GM18909 (cell line): Measurements from ENCODE around the gene MCC.

Experiments
- ATAC-seq: cut with Tn5 transposase; IDR thresholded peaks from one replicate; pipeline ENCODE4 v1.9.1; 2021; ENCODE audit warnings: mild to moderate bottlenecking; ENCODE audit not compliant: unreplicated experiment, poor library complexity

MCC gene

GRCh38 chr5:113029614-113030013 lies 458.6 kb downstream of the MCC start:
- ATAC-seq: no peak

- no peak for ATAC-seq
Observed at GRCh38 chr5:113027431-113027830, 460.8 kb downstream of the MCC start.

DNA sequence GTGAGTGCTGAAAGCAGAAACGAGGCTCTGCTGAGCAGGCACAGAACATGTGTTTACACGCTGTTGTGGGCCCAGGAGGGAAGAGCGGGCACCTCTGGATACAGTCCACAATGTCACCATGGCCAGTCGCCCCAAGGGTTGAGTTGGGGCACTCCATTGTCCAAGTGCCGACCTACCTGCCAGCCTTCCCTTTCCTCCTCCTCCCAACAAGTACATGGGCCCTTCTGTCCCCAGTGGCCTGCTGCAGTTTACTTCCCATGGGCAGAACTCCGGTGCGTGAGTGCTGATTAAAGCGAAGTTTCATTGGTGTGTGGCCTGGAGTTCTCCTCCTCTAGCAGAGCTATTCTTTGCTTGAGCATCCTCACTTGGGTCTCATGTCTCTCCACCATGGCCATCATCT lies 461.2 kb downstream of the MCC start:
- no peak for ATAC-seq

DNA sequence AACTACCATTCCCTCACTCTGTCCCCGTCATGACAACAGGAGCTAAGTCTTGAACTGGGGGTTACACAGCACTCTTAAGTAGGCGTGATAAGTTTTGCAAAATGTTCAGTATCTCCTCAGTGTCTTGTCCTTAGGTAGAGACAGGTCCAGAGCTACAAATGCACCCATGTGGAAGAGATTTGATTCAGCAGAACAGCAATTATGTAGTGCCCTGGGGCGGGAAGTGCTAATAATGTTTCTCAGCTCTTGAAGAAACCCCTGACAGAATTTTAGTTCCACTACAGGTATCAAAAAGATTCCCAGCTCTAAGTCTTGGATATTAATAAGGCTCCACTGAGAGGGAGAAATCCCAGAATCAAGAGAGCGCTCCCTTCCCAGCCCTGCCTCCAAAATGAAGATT lies 462.0 kb downstream of the MCC start:
- no peak for ATAC-seq

GRCh38 chr5:113025596-113025995 lies 462.7 kb downstream of the MCC start:
- no peak for ATAC-seq

DNA sequence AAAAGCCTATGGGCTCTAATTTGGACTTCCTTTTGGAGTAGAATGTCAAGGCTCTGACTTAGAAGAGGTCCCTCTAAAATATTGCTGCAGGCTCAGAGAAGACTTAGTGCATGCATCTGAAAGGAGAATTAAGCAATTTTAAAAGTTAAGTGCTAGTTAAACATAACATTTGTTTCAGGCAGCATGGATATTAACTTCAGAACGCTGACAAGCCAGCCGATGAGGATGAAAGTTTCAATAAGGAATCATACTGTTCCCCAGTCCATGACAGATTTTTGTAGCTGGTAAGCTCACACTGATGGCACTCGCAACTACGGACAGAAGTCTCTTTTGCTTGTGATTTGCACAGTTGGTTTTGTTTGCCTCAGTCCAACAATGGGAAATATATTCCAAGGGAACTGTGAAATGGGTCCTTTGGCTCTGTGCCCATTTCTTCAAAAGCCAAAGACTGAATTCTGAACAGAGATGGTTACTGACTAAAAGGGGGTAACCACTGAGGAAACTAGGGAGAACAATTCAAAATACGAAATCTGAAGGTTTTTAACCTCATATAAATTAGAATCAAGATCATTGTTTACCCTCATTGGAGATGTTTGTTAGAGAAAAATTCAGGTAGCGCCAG lies 464.1 kb downstream of the MCC start:
- no peak for ATAC-seq

- ATAC-seq: peak; percentile 94
Observed at GRCh38 chr5:113022661-113023060, 465.6 kb downstream of the MCC start.

- ATAC-seq: no peak
Observed at GRCh38 chr5:113020461-113021273, 467.6 kb downstream of the MCC start.

GRCh38 chr5:113017881-113018635 lies 470.2 kb downstream of the MCC start:
- ATAC-seq: no peak

DNA sequence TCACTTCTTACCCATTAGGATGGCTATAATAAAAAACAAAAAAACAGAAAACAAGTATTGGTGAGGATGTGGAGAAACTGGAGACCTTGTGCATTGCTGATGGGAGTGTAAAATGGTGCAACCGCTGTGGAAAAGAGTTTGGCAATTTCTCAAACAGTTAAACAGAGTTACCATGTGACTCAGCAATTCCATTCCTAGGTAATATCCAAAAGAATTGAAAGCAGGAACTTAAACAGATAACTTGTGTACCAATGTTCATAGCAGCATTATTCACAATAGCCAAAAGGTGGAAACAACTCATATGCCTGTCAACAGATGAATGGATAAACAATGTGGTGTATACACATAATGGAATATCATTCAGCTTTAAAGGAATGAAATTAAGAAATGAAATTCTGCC lies 482.8 kb downstream of the MCC start:
- ATAC-seq: no peak

- ATAC-seq: no peak
Observed at GRCh38 chr5:113003763-113004162, 484.5 kb downstream of the MCC start.

DNA sequence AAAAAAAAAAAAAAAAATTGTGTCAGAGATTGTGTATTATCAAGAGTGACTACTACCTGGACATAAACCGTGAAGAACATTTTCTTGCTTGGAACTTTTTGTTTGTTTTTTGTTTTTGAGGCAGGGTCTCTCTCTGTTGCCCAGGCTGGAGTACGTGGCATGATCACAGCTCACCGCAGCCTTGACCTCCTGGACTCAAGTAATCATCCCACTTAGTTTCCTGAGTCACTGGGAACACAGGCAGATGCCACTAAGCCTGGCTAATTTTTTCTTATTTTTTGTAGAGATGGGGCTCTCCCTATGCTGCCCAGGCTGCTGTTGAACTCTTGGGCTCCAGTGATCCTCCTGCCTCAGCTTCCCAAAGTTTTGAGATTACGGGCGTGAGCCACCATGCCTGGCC lies 485.8 kb downstream of the MCC start:
- no peak for ATAC-seq

DNA sequence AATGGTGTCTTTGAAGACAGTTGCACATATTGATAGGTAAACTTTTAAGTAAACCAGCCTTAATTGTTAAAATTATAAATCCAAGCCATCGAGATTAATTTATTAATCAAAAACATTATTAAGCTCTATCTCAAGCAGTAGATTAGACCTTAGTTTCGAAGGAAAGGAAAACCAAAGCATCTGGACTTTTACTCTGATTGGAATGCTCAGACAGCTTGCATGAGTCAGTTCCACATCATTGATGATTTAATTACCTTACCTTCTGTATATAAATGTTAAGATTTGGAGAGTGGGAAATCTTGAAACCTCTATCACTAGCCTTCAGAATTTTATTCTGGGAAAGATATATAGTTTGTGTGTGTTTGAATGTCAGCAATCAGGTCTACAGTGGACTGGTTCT lies 487.8 kb downstream of the MCC start:
- no peak for ATAC-seq

GRCh38 chr5:112998296-112998695 lies 490.0 kb downstream of the MCC start:
- ATAC-seq: no peak

GRCh38 chr5:112996830-112997374 lies 491.4 kb downstream of the MCC start:
- no peak for ATAC-seq

GRCh38 chr5:112995764-112996618 lies 492.3 kb downstream of the MCC start:
- ATAC-seq: peak; percentile 84

DNA sequence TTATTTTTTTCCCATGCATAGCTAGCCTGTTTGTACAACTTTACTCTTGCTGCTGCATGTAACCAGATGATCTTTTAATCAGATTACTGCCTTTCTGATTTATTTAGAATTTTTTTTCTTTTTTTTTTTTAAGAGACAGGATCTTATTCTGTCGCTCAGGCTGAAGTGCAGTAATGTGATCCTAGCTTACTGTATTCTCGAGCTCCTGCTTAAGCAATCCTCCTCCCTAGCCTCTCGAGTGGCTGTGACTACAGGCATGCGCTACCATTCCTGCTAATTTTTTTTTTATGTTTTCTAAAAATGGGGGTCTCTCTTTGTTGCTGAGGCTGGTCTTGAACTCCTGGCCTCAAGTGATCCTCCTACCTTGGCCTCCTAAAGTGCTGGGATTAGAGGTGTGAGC lies 502.0 kb downstream of the MCC start:
- ATAC-seq: no peak

- ATAC-seq: no peak
Observed at GRCh38 chr5:112983363-112983762, 504.9 kb downstream of the MCC start.

DNA sequence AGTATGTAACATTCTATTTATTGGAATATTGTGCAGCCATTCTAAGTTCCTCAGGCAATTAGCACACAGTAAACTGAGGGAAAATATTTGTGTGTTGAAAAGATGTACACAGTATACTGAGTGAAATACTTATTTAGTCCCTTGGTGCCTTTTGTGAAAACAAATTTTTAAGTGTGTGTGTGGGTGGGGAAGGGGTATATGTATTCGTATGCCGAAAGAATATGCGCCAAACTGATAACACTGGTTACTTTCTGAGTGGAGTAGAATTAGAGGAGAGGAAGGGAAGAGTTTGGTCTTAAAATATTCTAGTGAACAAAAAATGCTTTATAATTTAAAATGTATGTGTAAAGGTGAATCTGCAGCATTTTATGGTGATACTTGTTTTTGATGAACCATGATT lies 508.5 kb downstream of the MCC start:
- ATAC-seq: no peak

DNA sequence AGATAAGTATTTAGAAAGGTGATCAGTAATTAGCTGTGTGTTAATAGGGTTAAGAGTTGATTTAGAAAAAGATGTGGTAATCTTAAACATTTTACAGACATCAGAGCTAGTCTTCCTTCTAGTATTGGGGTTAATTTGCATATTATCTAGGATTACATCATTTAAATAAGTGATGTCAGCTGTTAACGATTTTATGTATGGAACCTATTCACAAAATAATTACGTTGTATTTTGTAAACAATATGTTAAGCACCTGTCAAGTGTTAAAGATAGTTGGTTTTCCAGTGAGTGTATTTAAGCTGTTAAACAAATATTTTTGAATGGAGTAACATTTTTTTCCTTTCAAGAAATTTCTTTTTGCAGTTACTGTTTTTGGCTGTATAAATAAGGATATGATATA lies 509.4 kb downstream of the MCC start:
- no peak for ATAC-seq
